Measurements from ENCODE around the gene PXDN.

Gene PXDN

GRCh38 chr2:1599301-1600085 is 144.8 kb downstream of the PXDN start:
- H3K4me3 ChIP-seq (ENCODE audit: control insufficient read depth, low read depth, low read length) = no peak overlapping the region
- DNase-seq (ENCODE audit: low read depth) = no peak
- TF ChIP-seq, protein P1, sequence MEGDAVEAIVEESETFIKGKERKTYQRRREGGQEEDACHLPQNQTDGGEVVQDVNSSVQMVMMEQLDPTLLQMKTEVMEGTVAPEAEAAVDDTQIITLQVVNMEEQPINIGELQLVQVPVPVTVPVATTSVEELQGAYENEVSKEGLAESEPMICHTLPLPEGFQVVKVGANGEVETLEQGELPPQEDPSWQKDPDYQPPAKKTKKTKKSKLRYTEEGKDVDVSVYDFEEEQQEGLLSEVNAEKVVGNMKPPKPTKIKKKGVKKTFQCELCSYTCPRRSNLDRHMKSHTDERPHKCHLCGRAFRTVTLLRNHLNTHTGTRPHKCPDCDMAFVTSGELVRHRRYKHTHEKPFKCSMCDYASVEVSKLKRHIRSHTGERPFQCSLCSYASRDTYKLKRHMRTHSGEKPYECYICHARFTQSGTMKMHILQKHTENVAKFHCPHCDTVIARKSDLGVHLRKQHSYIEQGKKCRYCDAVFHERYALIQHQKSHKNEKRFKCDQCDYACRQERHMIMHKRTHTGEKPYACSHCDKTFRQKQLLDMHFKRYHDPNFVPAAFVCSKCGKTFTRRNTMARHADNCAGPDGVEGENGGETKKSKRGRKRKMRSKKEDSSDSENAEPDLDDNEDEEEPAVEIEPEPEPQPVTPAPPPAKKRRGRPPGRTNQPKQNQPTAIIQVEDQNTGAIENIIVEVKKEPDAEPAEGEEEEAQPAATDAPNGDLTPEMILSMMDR (IDR thresholded peaks at IDR 0.05; ENCODE audit: control insufficient read depth, insufficient read depth, low read depth, low read length, missing control alignments) = no peak

DNA sequence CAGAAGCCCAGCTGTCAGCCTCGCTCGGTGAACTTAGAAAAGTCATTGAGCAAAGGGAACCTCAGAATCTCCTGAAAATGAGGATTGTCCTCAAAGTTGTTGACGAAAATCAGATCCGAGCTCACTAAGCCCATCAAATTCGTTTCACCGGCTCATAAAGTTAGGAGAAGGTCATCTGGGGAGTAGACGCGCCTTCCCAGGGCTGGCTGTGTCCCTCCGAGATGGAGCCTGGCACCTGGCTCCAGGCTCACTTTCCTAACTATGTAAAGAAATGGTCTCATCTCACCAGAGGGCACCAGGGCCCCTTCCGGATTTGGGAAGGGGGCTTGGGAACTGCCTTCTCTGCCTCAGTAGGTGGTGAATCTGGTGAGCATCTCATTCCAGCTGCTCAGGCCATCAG is 145.5 kb downstream of the PXDN start:
- no peak for DNase-seq (ENCODE audit: low read depth)
- TF ChIP-seq, protein P1 (IDR thresholded peaks at IDR 0.05; ENCODE audit: control insufficient read depth, insufficient read depth, low read depth, low read length, missing control alignments) = no peak
- no peak overlapping the region for H3K4me3 ChIP-seq (ENCODE audit: control insufficient read depth, low read depth, low read length)

- TF ChIP-seq, protein P1 (IDR thresholded peaks at IDR 0.05; ENCODE audit: control insufficient read depth, insufficient read depth, low read depth, low read length, missing control alignments) = no peak
- DNase-seq (ENCODE audit: low read depth) = no peak
- H3K4me3 ChIP-seq (ENCODE audit: control insufficient read depth, low read depth, low read length) = no peak overlapping the region
These were observed 146.1 kb downstream of the PXDN start for GRCh38 chr2:1598041-1598710.

GRCh38 chr2:1595274-1595673 is 149.0 kb downstream of the PXDN start:
- TF ChIP-seq, protein P1 (IDR thresholded peaks at IDR 0.05; ENCODE audit: control insufficient read depth, insufficient read depth, low read depth, low read length, missing control alignments) = no peak
- H3K4me3 ChIP-seq (ENCODE audit: control insufficient read depth, low read depth, low read length) = no peak overlapping the region
- DNase-seq (ENCODE audit: low read depth) = no peak

GRCh38 chr2:1594373-1595171 is 149.7 kb downstream of the PXDN start:
- no peak for DNase-seq (ENCODE audit: low read depth)
- H3K4me3 ChIP-seq (ENCODE audit: control insufficient read depth, low read depth, low read length) = no peak overlapping the region
- TF ChIP-seq, protein P1 (IDR thresholded peaks at IDR 0.05; ENCODE audit: control insufficient read depth, insufficient read depth, low read depth, low read length, missing control alignments) = no peak

GRCh38 chr2:1594123-1594372 is 150.3 kb downstream of the PXDN start:
- DNase-seq (ENCODE audit: low read depth) = no peak
- no peak overlapping the region for H3K4me3 ChIP-seq (ENCODE audit: control insufficient read depth, low read depth, low read length)
- TF ChIP-seq, protein P1 (IDR thresholded peaks at IDR 0.05; ENCODE audit: control insufficient read depth, insufficient read depth, low read depth, low read length, missing control alignments) = no peak
